Calu3 (cell line): ENCODE measurements around the gene USH1G. TPM values are rescaled to one million over a fixed set of nuclear protein-coding genes. Genes with fewer than 3 reads are reported as not detected.

ENCODE experiments used
- BruUV-seq: library from RNA; stranded (reverse); fragments of 400-500 nt; replicated peaks from 2 replicates; lab custom pipeline; 2021; lab: Mats Ljungman, UMichigan
- CTCF ChIA-PET: fragments of 300-600 bp; sonication (Branson Sonifier 250); formaldehyde crosslinking; loops from one replicate; lab custom pipeline; 2022; ENCODE audit warnings: antibody characterized with exemption; lab: Charles Lee
- DNase-seq: peaks from one replicate; pipeline ENCODE4 v3.0.0; 2022
- H3K27ac Mint-ChIP-seq: one replicate; pipeline ENCODE4 v1.8.0; 2022; ENCODE audit warnings: mixed read lengths; ENCODE audit not compliant: unreplicated experiment
- H3K27me3 Mint-ChIP-seq: one replicate; pipeline ENCODE4 v1.8.0; 2022; ENCODE audit warnings: mixed read lengths; ENCODE audit not compliant: unreplicated experiment
- H3K36me3 Mint-ChIP-seq: one replicate; pipeline ENCODE4 v1.8.0; 2022; ENCODE audit warnings: mild to moderate bottlenecking, moderate library complexity, mixed read lengths; ENCODE audit not compliant: insufficient read depth, unreplicated experiment
- H3K4me1 Mint-ChIP-seq: one replicate; pipeline ENCODE4 v1.8.0; 2022; ENCODE audit warnings: mild to moderate bottlenecking, low read depth, mixed read lengths; ENCODE audit not compliant: unreplicated experiment
- H3K4me3 Mint-ChIP-seq: one replicate; pipeline ENCODE4 v1.8.0; 2022; ENCODE audit warnings: mild to moderate bottlenecking, low read depth, moderate library complexity, mixed read lengths; ENCODE audit not compliant: unreplicated experiment
- H3K9me3 Mint-ChIP-seq: one replicate; pipeline ENCODE4 v1.8.0; 2022; ENCODE audit warnings: low read depth, mixed read lengths; ENCODE audit not compliant: unreplicated experiment
- CTCF ChIP-seq: fragments of 200-600 bp; IDR thresholded peaks from one replicate; pipeline ENCODE4 v1.8.0; 2022; ENCODE audit warnings: antibody characterized with exemption; ENCODE audit not compliant: unreplicated experiment
- intact Hi-C: fragments of 100-400 bp; cut with micrococcal nuclease; formaldehyde crosslinking; loops from one replicate; pipeline ENCODE4 v1.10.0; 2022; ENCODE audit not compliant: unreplicated experiment
- total RNA-seq: library from RNA; stranded (reverse); gene quantifications from 2 replicates; pipeline ENCODE4 v1.2.3, GENCODE V29; 2022

Gene USH1G
- total RNA-seq, 1 experiment from 2014 or later, result not detected

GRCh38 chr17:74888469-74888868 lies 34.6 kb downstream of the USH1G start:
- no peak overlapping the region for H3K27ac Mint-ChIP-seq
- BruUV-seq, result no TSS peak
- intact Hi-C loops, result no loop called here
- DNase-seq, result no peak
- CTCF ChIA-PET, result no interaction called here
- no peak for TF ChIP-seq CTCF
- peaks cover 94% of the 10 kb centered on the region for H3K27me3 Mint-ChIP-seq
- H3K4me1 Mint-ChIP-seq, result no peaks in the 10 kb centered on the region
- H3K4me3 Mint-ChIP-seq, result no peak overlapping the region
- H3K36me3 Mint-ChIP-seq, result no peaks in the 10 kb centered on the region
- H3K9me3 Mint-ChIP-seq, result no peaks in the 10 kb centered on the region

- CTCF ChIA-PET, result no interaction called here
Measured at GRCh38 chr17:74883241-74883745, 39.8 kb downstream of the USH1G start.

GRCh38 chr17:74882517-74883240 lies 40.4 kb downstream of the USH1G start:
- no peaks in the 10 kb centered on the region for H3K36me3 Mint-ChIP-seq
- intact Hi-C loops, result no loop called here
- CTCF ChIA-PET, result no interaction called here

More at GRCh38 chr17:74883241-74883745, 39.8 kb downstream of the USH1G start:
- Mint-ChIP-seq H3K4me1 (peaks cover 9% of the 10 kb centered on the region), H3K27ac (no peak overlapping the region), H3K9me3 (no peaks in the 10 kb centered on the region), H3K36me3 (no peaks in the 10 kb centered on the region), H3K27me3 (peaks cover 74% of the 10 kb centered on the region), H3K4me3 (no peak overlapping the region)
- no peak for DNase-seq
- no peak for TF ChIP-seq CTCF
- intact Hi-C loops, result no loop called here
- BruUV-seq, result no TSS peak

GRCh38 chr17:74881073-74881472 lies 42.0 kb downstream of the USH1G start:
- Mint-ChIP-seq H3K4me3 (no peak overlapping the region), H3K36me3 (no peaks in the 10 kb centered on the region), H3K4me1 (peaks cover 18% of the 10 kb centered on the region), H3K27ac (no peak overlapping the region), H3K27me3 (peaks cover 52% of the 10 kb centered on the region), H3K9me3 (no peaks in the 10 kb centered on the region)
- TF ChIP-seq CTCF, result no peak
- intact Hi-C loops, result no loop called here
- BruUV-seq, result no TSS peak
- DNase-seq, result no peak
- CTCF ChIA-PET, result no interaction called here

More at GRCh38 chr17:74882517-74883240, 40.4 kb downstream of the USH1G start:
- no peak for TF ChIP-seq CTCF
- H3K4me3 Mint-ChIP-seq, result no peak overlapping the region
- no TSS peak for BruUV-seq
- peaks cover 68% of the 10 kb centered on the region for H3K27me3 Mint-ChIP-seq
- H3K9me3 Mint-ChIP-seq, result no peaks in the 10 kb centered on the region
- no peak overlapping the region for H3K27ac Mint-ChIP-seq
- H3K4me1 Mint-ChIP-seq, result peaks cover 11% of the 10 kb centered on the region
- DNase-seq, result no peak
